SK-N-SH (cell line): ENCODE measurements around the gene ELMO1. TPM values are rescaled to one million over a fixed set of nuclear protein-coding genes. Genes with fewer than 3 reads are reported as not detected.

Experiments used
- CTCF ChIA-PET: fragments of 300-600, 350-600 bp; formaldehyde crosslinking; extraction: SDS; loops from one replicate; lab custom pipeline; 2021; lab: Yijun Ruan, JAX
- POLR2A ChIA-PET: fragments of 350-600 bp; sonication (Branson Sonifier 250); formaldehyde crosslinking; extraction: SDS; loops from one replicate; lab custom pipeline; 2020; ENCODE audit warnings: antibody characterized with exemption, inconsistent platforms; lab: Yijun Ruan, JAX
- DNase-seq: peaks from one replicate; pipeline ENCODE4 v3.0.0; 2012
- H2AFZ ChIP-seq: fragments of 200-600 bp; sonication (generic); 2 replicates; pipeline ENCODE4 v1.8.1; 2016; ENCODE audit warnings: antibody characterized with exemption, mild to moderate bottlenecking, low read depth
- H3F3A ChIP-seq: fragments of 200-600 bp; sonication (generic); replicated peaks from 2 replicates; pipeline ENCODE3; 2016; ENCODE audit warnings: antibody characterized with exemption, mild to moderate bottlenecking; ENCODE audit not compliant: insufficient read depth
- H3K27ac ChIP-seq, 2 experiments: fragments of 200-500 bp in 1 of 2; fragments of 200-600 bp in 1 of 2; sonication (Bioruptor generic) in 1 of 2; sonication (generic), shearing (Covaris generic) in 1 of 2; 2 replicates each; pipeline versions ENCODE4 v1.5.1 to v1.6.1; 2014 to 2016; ENCODE audit warnings: low read depth in 2 of 2, inconsistent platforms in 1 of 2, low read length in 1 of 2, mild to moderate bottlenecking in 1 of 2, mixed read lengths in 1 of 2
- H3K27me3 ChIP-seq: fragments of 200-600 bp; sonication (generic), shearing (Covaris generic); 2 replicates; pipeline ENCODE4 v1.6.1; 2016; ENCODE audit warnings: mixed run types; ENCODE audit not compliant: insufficient read depth
- H3K36me3 ChIP-seq, 2 experiments: fragments of 200-500 bp in 1 of 2; fragments of 200-600 bp in 1 of 2; sonication (Bioruptor generic) in 1 of 2; sonication (generic) in 1 of 2; replicated peaks in 1 of 2; 2 replicates each; pipeline versions ENCODE3 to v1.5.1; 2014 to 2016; ENCODE audit warnings: low read length in 1 of 2, mild to moderate bottlenecking in 1 of 2; ENCODE audit not compliant: insufficient read depth in 2 of 2, control insufficient read depth in 1 of 2
- H3K4me1 ChIP-seq, 2 experiments: fragments of 200-500 bp in 1 of 2; fragments of 200-600 bp in 1 of 2; sonication (Bioruptor generic) in 1 of 2; sonication (generic), shearing (Covaris generic) in 1 of 2; 2 replicates each; pipeline versions ENCODE4 v1.5.1 to v1.6.1; 2014 to 2016; ENCODE audit warnings: low read depth in 1 of 2, low read length in 1 of 2, mixed run types in 1 of 2; ENCODE audit not compliant: insufficient read depth in 2 of 2, control insufficient read depth in 1 of 2
- H3K4me2 ChIP-seq: fragments of 200-600 bp; sonication (generic), shearing (Covaris generic); 2 replicates; pipeline ENCODE4 v1.6.1; 2017; ENCODE audit warnings: mixed run types
- H3K4me3 ChIP-seq, 2 experiments: fragments of 200-500 bp in 1 of 2; fragments of 200-600 bp in 1 of 2; sonication (Bioruptor generic) in 1 of 2; sonication (generic), shearing (Covaris generic) in 1 of 2; 2 replicates each; pipeline versions ENCODE4 v1.5.1 to v1.8.1; 2014 to 2016; ENCODE audit warnings: low read depth in 2 of 2, inconsistent platforms in 1 of 2, low read length in 1 of 2, mild to moderate bottlenecking in 1 of 2, mixed read lengths in 1 of 2, moderate library complexity in 1 of 2
- H3K79me2 ChIP-seq: fragments of 200-600 bp; sonication (generic); 2 replicates; pipeline ENCODE4 v1.8.1; 2017; ENCODE audit warnings: mild to moderate bottlenecking; ENCODE audit not compliant: insufficient read depth
- H3K9ac ChIP-seq: fragments of 200-600 bp; sonication (generic); 2 replicates; pipeline ENCODE4 v1.6.1; 2017; ENCODE audit warnings: mixed run types
- H3K9me2 ChIP-seq: fragments of 200-600 bp; sonication (generic); 2 replicates; pipeline ENCODE4 v1.6.1; 2017; ENCODE audit warnings: mixed run types
- H3K9me3 ChIP-seq: fragments of 200-600 bp; sonication (generic); 2 replicates; pipeline ENCODE4 v1.6.1; 2017; ENCODE audit warnings: mixed run types, mild to moderate bottlenecking, moderate library complexity
- H4K20me1 ChIP-seq: fragments of 200-600 bp; sonication (generic); 2 replicates; pipeline ENCODE4 v1.6.1; 2017; ENCODE audit warnings: mild to moderate bottlenecking, mixed run types; ENCODE audit not compliant: insufficient read depth
- ELF1 ChIP-seq: IDR thresholded peaks from 2 replicates; pipeline ENCODE4 v1.4.0; 2012
- EZH2phosphoT487 ChIP-seq: fragments of 200-600 bp; sonication (generic); IDR thresholded peaks from 2 replicates; pipeline ENCODE4 v1.6.1; 2017; ENCODE audit warnings: low read depth, mixed run types, mild to moderate bottlenecking, antibody characterized with exemption, moderate library complexity, borderline replicate concordance
- FOXJ3 ChIP-seq: sonication (generic); formaldehyde crosslinking; IDR thresholded peaks from 2 replicates; pipeline ENCODE4 v1.5.1; 2020; ENCODE audit warnings: mild to moderate bottlenecking, missing genetic modification reagents
- FOXM1 ChIP-seq: IDR thresholded peaks from 2 replicates; pipeline ENCODE4 v1.4.0; 2012; ENCODE audit warnings: low read depth, mild to moderate bottlenecking
- GABPA ChIP-seq: IDR thresholded peaks from 2 replicates; pipeline ENCODE4 v1.4.0; 2012; ENCODE audit warnings: low read depth, mild to moderate bottlenecking
- GATA2 ChIP-seq: sonication (generic); formaldehyde crosslinking; IDR thresholded peaks from 2 replicates; pipeline ENCODE4 v1.5.0; 2020; ENCODE audit warnings: mild to moderate bottlenecking, missing genetic modification reagents
- IRF3 ChIP-seq: fragments of 150-350 bp; IDR thresholded peaks from 2 replicates; pipeline ENCODE4 v1.6.1; 2016; ENCODE audit warnings: mild to moderate bottlenecking, low read depth, low read length
- MAX ChIP-seq: IDR thresholded peaks from 2 replicates; pipeline ENCODE4 v1.4.0; 2012; ENCODE audit warnings: low read depth
- PBX3 ChIP-seq: IDR thresholded peaks from 2 replicates; pipeline ENCODE4; 2012
- POLR2AphosphoS5 ChIP-seq: IDR thresholded peaks from 2 replicates; pipeline ENCODE4 v1.6.1; 2012; ENCODE audit warnings: low read depth, low read length
- REST ChIP-seq: IDR thresholded peaks from 2 replicates; pipeline ENCODE4 v1.6.1; 2012; ENCODE audit warnings: mild to moderate bottlenecking, low read depth, low read length, moderate library complexity
- RFX5 ChIP-seq: IDR thresholded peaks from 2 replicates; pipeline ENCODE4 v1.6.1; 2012; ENCODE audit warnings: mild to moderate bottlenecking, improper control_type of control experiment, low read length
- RXRA ChIP-seq: IDR thresholded peaks from 2 replicates; pipeline ENCODE4 v1.4.0; 2012; ENCODE audit warnings: low read depth, mild to moderate bottlenecking, borderline replicate concordance
- SIN3A ChIP-seq: IDR thresholded peaks from 2 replicates; pipeline ENCODE4 v1.6.1; 2012; ENCODE audit warnings: low read depth, mild to moderate bottlenecking, low read length, moderate library complexity, borderline replicate concordance
- SMC3 ChIP-seq: IDR thresholded peaks from 2 replicates; pipeline ENCODE4 v1.6.1; 2012; ENCODE audit warnings: low read depth, low read length, improper control_type of control experiment
- TAF1 ChIP-seq: IDR thresholded peaks from 2 replicates; pipeline ENCODE4 v1.6.1; 2012; ENCODE audit warnings: low read depth, mild to moderate bottlenecking, low read length, moderate library complexity, borderline replicate concordance
- USF1 ChIP-seq: IDR thresholded peaks from 2 replicates; pipeline ENCODE4 v1.4.0; 2012; ENCODE audit warnings: low read depth, borderline replicate concordance
- WGBS: methylation state at CpG from one replicate; pipeline ENCODE4 v1.1.6; 2017; ENCODE audit warnings: low lambda C conversion rate; 5-methylcytosine and 5-hydroxymethylcytosine counted together
- polyA plus RNA-seq, 3 experiments: library from polyadenylated mRNA; depleted of rRNA; stranded (reverse); fragments of >200 nt; gene quantifications; 2 replicates each; pipeline ENCODE4 v1.2.3, GENCODE V29; 2012

Gene ELMO1
- polyA plus RNA-seq, 1 of the 3 experiments (the other 2 are of a cell fraction), result 0.64 TPM

- TF ChIP-seq FOXM1 (no peak), SIN3A (no peak), EZH2phosphoT487 (no peak), SMC3 (no peak), RXRA (no peak), ELF1 (no peak), FOXJ3 (no peak), POLR2AphosphoS5 (no peak)
These were observed 316.8 kb downstream of the ELMO1 start (continued) for GRCh38 chr7:37131855-37132254.

GRCh38 chr7:37129035-37129425 is 319.6 kb downstream of the ELMO1 start:
- POLR2A ChIA-PET, result no interaction called here
- DNase-seq, result no peak
- no peaks in the 10 kb centered on the region for H3K27me3 ChIP-seq
- TF ChIP-seq GATA2 (CRISPR knock-in tag), result no peak
- no peak for TF ChIP-seq MAX
- TF ChIP-seq USF1, result no peak
- no peak for TF ChIP-seq TAF1
- no peak for TF ChIP-seq PBX3
- TF ChIP-seq RXRA, result no peak
- no peaks in the 10 kb centered on the region for H3K9me2 ChIP-seq
- no peaks in the 10 kb centered on the region for H4K20me1 ChIP-seq
- H3K4me3 ChIP-seq, result no peak overlapping the region
- no peaks in the 10 kb centered on the region for H3K36me3 ChIP-seq
- H3K9ac ChIP-seq, result no peak overlapping the region
- no peaks in the 10 kb centered on the region for H3K9me3 ChIP-seq
- H3K4me2 ChIP-seq, result no peak overlapping the region
- 35% methylated on average over 4 of the region's 4 CpGs for WGBS
- no peaks in the 10 kb centered on the region for H3K79me2 ChIP-seq
- H3K27ac ChIP-seq, result no peak overlapping the region
- CTCF ChIA-PET, result no interaction called here
- no peak overlapping the region for H2AFZ ChIP-seq
- H3K4me1 ChIP-seq, result no peaks in the 10 kb centered on the region; a peak in 1 of 4 replicates
- no peaks in the 10 kb centered on the region for H3F3A ChIP-seq

GRCh38 chr7:37128327-37129034 is 320.2 kb downstream of the ELMO1 start:
- H3K9me2 ChIP-seq, result no peaks in the 10 kb centered on the region
- no peak overlapping the region for H3K9ac ChIP-seq
- H3K9me3 ChIP-seq, result no peaks in the 10 kb centered on the region
- WGBS, result 16% methylated on average over 4 of the region's 4 CpGs
- H2AFZ ChIP-seq, result no peak overlapping the region
- no peak for DNase-seq
- ChIA-PET POLR2A (no interaction called here), CTCF (interaction anchor here (0.6 kb wide), 1 partner anchor 1614 kb away, joined by 3 read pairs; no protein-coding TSS in a partner anchor)
- H3K27ac ChIP-seq, result no peak overlapping the region
- no peaks in the 10 kb centered on the region for H3K27me3 ChIP-seq
- no peak overlapping the region for H3K4me2 ChIP-seq
- H3K4me3 ChIP-seq, result no peak overlapping the region
- no peaks in the 10 kb centered on the region for H4K20me1 ChIP-seq
- H3K36me3 ChIP-seq, result no peaks in the 10 kb centered on the region
- no peaks in the 10 kb centered on the region; a peak in 1 of 4 replicates for H3K4me1 ChIP-seq
- no peaks in the 10 kb centered on the region for H3K79me2 ChIP-seq
- H3F3A ChIP-seq, result no peaks in the 10 kb centered on the region
- no peak for TF ChIP-seq RXRA
- no peak for TF ChIP-seq USF1
- TF ChIP-seq REST, result no peak
- TF ChIP-seq GABPA, result no peak
- TF ChIP-seq FOXJ3, result no peak
- TF ChIP-seq RFX5, result no peak
- no peak for TF ChIP-seq IRF3
